Panc1 (cell line): ENCODE results near the gene SELE. TPM values are rescaled to one million over a fixed set of nuclear protein-coding genes. Genes with fewer than 3 reads are reported as not detected.

Experiments
- total RNA-seq: library from RNA; stranded (reverse); gene quantifications from one replicate; pipeline ENCODE4 v1.2.1, GENCODE V29; 2021; ENCODE audit not compliant: unreplicated experiment

The SELE gene
- total RNA-seq, 1 experiment from 2014 or later: not detected

Other genes starting within 250 kb of the SELE start
- 10.8 TPM for gene SLC19A2, start 248.1 kb downstream of the SELE start, total RNA-seq
- gene F5, start 147.6 kb downstream of the SELE start, total RNA-seq: 0.08 TPM
- gene SELP, start 104.0 kb downstream of the SELE start, total RNA-seq: not detected
- 0.31 TPM for gene SELL, start 22.5 kb downstream of the SELE start, total RNA-seq
- 4.1 TPM for gene METTL18, start 60.8 kb upstream of the SELE start, total RNA-seq
- 7.8 TPM for gene SCYL3, start 159.8 kb upstream of the SELE start, total RNA-seq